GM12878 (cell line): ENCODE data around the gene PPP1R27. TPM values are rescaled to one million over a fixed set of nuclear protein-coding genes. Genes with fewer than 3 reads are reported as not detected.

Experiments
- EGR1 ChIP-seq, 2 experiments: IDR thresholded peaks; 1 replicate in 1 of 2; 2 replicates in 1 of 2; pipeline ENCODE4 v1.6.1; 2011 to 2012; ENCODE audit warnings: low read depth in 2 of 2, low read length in 2 of 2, borderline replicate concordance in 1 of 2, mild to moderate bottlenecking in 1 of 2, moderate library complexity in 1 of 2
- FOXK2 ChIP-seq: fragments of 450-650 bp; IDR thresholded peaks from 2 replicates; pipeline ENCODE4 v1.6.1; 2017; ENCODE audit warnings: mild to moderate bottlenecking, moderate library complexity
- MEF2B ChIP-seq: fragments of 450-650 bp; IDR thresholded peaks from 2 replicates; pipeline ENCODE4 v1.6.1; 2018; ENCODE audit warnings: mild to moderate bottlenecking, moderate library complexity; ENCODE audit not compliant: partially characterized antibody, poor library complexity, severe bottlenecking
- SMARCA5 ChIP-seq: fragments of 450-650 bp; IDR thresholded peaks from 2 replicates; pipeline ENCODE4 v1.6.1; 2017; ENCODE audit warnings: mild to moderate bottlenecking
- ZBTB11 ChIP-seq: fragments of 450-650 bp; formaldehyde crosslinking; IDR thresholded peaks from 2 replicates; pipeline ENCODE4 v1.5.0; 2022; ENCODE audit warnings: mild to moderate bottlenecking, missing genetic modification characterization
- ZNF622 ChIP-seq: fragments of 450-650 bp; IDR thresholded peaks from 2 replicates; pipeline ENCODE4 v1.6.1; 2017; ENCODE audit warnings: mild to moderate bottlenecking, inconsistent platforms
- polyA plus RNA-seq, 11 experiments: library from polyadenylated mRNA; depleted of rRNA in 4 of 11; unstranded in 6 of 11; stranded (reverse) in 5 of 11; fragments of >200 nt; fragmentation: Nextera tagmentation in 4 of 11; fragmentation: Illumina TruSeq in 1 of 11; extraction: Ambion mirVana in 4 of 11; extraction: Trizol in 1 of 11; gene quantifications; 1 replicate in 1 of 11; 2 replicates in 10 of 11; pipeline versions ENCODE4 v1.2.1 to v1.2.3, GENCODE V29; 2011 to 2016; ENCODE audit warnings: inconsistent platforms in 2 of 11, missing spikeins in 2 of 11, low read depth in 1 of 11
- total RNA-seq, 4 experiments: library from RNA; depleted of rRNA in 3 of 4; stranded (reverse); fragments of >200 nt in 3 of 4; fragmentation: Illumina TruSeq in 1 of 4; extraction: Trizol in 1 of 4; gene quantifications; 2 replicates each; pipeline versions ENCODE4 v1.2.1 to v1.2.3, GENCODE V29; 2013 to 2021
- TF ChIP-seq, protein P1 (sequence below): fragments of 450-650 bp; IDR thresholded peaks from 2 replicates; pipeline ENCODE4 v1.6.1; 2016; ENCODE audit warnings: mild to moderate bottlenecking
- TF ChIP-seq, protein P2 (sequence below): IDR thresholded peaks from 2 replicates; pipeline ENCODE4 v1.6.1; 2012; ENCODE audit warnings: low read depth, low read length, improper control_type of control experiment
- TF ChIP-seq, protein P3 (sequence below): fragments of 450-650 bp; IDR thresholded peaks from 2 replicates; pipeline ENCODE4 v1.6.1; 2017; ENCODE audit warnings: antibody characterized with exemption, mild to moderate bottlenecking, moderate library complexity
- TF ChIP-seq, protein P4 (sequence below): fragments of 450-650 bp; IDR thresholded peaks from 2 replicates; pipeline ENCODE4 v1.6.1; 2017; ENCODE audit warnings: mild to moderate bottlenecking, moderate library complexity
- TF ChIP-seq, protein P5 (sequence below): fragments of 150-350 bp; IDR thresholded peaks from 2 replicates; pipeline ENCODE4 v1.6.1; 2016; ENCODE audit warnings: low read depth, low read length

Gene PPP1R27
- total and polyA plus RNA-seq, 10 of the 15 experiments (the other 5 are each of a cell fraction or from before 2014, with no cell fraction given), result 0.17 to 1.6 (median 0.49) TPM; not detected in 3

GRCh38 chr17:81859906-81860755 is 25.3 kb upstream of the PPP1R27 start, which contains the start of gene P4HB (continued):
- TF ChIP-seq FOXK2 (no peak), EGR1 (IDR thresholded peaks at IDR 0.05; ENCODE audit: borderline replicate concordance in 1 of 2, low read depth in 2 of 2, low read length in 2 of 2) (peak in 1 of 2 experiments; percentile 85; a peak in 1 of 3 replicates), ZBTB11 (CRISPR knock-in tag) (no peak), MEF2B (no peak), ZNF622 (no peak), SMARCA5 (peak; percentile 88; the same call in 1 of the 2 replicates)
- TF ChIP-seq, protein P1, sequence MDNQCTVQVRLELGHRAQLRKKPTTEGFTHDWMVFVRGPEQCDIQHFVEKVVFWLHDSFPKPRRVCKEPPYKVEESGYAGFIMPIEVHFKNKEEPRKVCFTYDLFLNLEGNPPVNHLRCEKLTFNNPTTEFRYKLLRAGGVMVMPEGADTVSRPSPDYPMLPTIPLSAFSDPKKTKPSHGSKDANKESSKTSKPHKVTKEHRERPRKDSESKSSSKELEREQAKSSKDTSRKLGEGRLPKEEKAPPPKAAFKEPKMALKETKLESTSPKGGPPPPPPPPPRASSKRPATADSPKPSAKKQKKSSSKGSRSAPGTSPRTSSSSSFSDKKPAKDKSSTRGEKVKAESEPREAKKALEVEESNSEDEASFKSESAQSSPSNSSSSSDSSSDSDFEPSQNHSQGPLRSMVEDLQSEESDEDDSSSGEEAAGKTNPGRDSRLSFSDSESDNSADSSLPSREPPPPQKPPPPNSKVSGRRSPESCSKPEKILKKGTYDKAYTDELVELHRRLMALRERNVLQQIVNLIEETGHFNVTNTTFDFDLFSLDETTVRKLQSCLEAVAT, result no peak
- TF ChIP-seq, protein P2, sequence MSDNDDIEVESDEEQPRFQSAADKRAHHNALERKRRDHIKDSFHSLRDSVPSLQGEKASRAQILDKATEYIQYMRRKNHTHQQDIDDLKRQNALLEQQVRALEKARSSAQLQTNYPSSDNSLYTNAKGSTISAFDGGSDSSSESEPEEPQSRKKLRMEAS, result no peak
- TF ChIP-seq, protein P3, sequence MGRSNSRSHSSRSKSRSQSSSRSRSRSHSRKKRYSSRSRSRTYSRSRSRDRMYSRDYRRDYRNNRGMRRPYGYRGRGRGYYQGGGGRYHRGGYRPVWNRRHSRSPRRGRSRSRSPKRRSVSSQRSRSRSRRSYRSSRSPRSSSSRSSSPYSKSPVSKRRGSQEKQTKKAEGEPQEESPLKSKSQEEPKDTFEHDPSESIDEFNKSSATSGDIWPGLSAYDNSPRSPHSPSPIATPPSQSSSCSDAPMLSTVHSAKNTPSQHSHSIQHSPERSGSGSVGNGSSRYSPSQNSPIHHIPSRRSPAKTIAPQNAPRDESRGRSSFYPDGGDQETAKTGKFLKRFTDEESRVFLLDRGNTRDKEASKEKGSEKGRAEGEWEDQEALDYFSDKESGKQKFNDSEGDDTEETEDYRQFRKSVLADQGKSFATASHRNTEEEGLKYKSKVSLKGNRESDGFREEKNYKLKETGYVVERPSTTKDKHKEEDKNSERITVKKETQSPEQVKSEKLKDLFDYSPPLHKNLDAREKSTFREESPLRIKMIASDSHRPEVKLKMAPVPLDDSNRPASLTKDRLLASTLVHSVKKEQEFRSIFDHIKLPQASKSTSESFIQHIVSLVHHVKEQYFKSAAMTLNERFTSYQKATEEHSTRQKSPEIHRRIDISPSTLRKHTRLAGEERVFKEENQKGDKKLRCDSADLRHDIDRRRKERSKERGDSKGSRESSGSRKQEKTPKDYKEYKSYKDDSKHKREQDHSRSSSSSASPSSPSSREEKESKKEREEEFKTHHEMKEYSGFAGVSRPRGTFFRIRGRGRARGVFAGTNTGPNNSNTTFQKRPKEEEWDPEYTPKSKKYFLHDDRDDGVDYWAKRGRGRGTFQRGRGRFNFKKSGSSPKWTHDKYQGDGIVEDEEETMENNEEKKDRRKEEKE, result 0 out of 2 replicates have a peak, but pooled peaks have one; percentile 33
- TF ChIP-seq, protein P4, sequence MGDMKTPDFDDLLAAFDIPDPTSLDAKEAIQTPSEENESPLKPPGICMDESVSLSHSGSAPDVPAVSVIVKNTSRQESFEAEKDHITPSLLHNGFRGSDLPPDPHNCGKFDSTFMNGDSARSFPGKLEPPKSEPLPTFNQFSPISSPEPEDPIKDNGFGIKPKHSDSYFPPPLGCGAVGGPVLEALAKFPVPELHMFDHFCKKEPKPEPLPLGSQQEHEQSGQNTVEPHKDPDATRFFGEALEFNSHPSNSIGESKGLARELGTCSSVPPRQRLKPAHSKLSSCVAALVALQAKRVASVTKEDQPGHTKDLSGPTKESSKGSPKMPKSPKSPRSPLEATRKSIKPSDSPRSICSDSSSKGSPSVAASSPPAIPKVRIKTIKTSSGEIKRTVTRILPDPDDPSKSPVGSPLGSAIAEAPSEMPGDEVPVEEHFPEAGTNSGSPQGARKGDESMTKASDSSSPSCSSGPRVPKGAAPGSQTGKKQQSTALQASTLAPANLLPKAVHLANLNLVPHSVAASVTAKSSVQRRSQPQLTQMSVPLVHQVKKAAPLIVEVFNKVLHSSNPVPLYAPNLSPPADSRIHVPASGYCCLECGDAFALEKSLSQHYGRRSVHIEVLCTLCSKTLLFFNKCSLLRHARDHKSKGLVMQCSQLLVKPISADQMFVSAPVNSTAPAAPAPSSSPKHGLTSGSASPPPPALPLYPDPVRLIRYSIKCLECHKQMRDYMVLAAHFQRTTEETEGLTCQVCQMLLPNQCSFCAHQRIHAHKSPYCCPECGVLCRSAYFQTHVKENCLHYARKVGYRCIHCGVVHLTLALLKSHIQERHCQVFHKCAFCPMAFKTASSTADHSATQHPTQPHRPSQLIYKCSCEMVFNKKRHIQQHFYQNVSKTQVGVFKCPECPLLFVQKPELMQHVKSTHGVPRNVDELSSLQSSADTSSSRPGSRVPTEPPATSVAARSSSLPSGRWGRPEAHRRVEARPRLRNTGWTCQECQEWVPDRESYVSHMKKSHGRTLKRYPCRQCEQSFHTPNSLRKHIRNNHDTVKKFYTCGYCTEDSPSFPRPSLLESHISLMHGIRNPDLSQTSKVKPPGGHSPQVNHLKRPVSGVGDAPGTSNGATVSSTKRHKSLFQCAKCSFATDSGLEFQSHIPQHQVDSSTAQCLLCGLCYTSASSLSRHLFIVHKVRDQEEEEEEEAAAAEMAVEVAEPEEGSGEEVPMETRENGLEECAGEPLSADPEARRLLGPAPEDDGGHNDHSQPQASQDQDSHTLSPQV, result no peak
- TF ChIP-seq, protein P5, sequence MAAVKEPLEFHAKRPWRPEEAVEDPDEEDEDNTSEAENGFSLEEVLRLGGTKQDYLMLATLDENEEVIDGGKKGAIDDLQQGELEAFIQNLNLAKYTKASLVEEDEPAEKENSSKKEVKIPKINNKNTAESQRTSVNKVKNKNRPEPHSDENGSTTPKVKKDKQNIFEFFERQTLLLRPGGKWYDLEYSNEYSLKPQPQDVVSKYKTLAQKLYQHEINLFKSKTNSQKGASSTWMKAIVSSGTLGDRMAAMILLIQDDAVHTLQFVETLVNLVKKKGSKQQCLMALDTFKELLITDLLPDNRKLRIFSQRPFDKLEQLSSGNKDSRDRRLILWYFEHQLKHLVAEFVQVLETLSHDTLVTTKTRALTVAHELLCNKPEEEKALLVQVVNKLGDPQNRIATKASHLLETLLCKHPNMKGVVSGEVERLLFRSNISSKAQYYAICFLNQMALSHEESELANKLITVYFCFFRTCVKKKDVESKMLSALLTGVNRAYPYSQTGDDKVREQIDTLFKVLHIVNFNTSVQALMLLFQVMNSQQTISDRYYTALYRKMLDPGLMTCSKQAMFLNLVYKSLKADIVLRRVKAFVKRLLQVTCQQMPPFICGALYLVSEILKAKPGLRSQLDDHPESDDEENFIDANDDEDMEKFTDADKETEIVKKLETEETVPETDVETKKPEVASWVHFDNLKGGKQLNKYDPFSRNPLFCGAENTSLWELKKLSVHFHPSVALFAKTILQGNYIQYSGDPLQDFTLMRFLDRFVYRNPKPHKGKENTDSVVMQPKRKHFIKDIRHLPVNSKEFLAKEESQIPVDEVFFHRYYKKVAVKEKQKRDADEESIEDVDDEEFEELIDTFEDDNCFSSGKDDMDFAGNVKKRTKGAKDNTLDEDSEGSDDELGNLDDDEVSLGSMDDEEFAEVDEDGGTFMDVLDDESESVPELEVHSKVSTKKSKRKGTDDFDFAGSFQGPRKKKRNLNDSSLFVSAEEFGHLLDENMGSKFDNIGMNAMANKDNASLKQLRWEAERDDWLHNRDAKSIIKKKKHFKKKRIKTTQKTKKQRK, result no peak
